SKM-1 treated with dmso at 0.1 percent for 144 hours (cell line): ENCODE measurements around the gene SYT1.

Experiments
- DNase-seq: peaks from one replicate; lab custom pipeline; 2025; ENCODE audit not compliant: unreplicated experiment; lab: John Stamatoyannopoulos, UW

The SYT1 gene

GRCh38 chr12:78891646-78892353 is 27.2 kb downstream of the SYT1 start:
- DNase-seq: no peak

- no peak for DNase-seq
Measured at GRCh38 chr12:78898416-78898815, 33.8 kb downstream of the SYT1 start.

- DNase-seq: no peak
Measured at GRCh38 chr12:78914859-78915331, 50.3 kb downstream of the SYT1 start.

DNA sequence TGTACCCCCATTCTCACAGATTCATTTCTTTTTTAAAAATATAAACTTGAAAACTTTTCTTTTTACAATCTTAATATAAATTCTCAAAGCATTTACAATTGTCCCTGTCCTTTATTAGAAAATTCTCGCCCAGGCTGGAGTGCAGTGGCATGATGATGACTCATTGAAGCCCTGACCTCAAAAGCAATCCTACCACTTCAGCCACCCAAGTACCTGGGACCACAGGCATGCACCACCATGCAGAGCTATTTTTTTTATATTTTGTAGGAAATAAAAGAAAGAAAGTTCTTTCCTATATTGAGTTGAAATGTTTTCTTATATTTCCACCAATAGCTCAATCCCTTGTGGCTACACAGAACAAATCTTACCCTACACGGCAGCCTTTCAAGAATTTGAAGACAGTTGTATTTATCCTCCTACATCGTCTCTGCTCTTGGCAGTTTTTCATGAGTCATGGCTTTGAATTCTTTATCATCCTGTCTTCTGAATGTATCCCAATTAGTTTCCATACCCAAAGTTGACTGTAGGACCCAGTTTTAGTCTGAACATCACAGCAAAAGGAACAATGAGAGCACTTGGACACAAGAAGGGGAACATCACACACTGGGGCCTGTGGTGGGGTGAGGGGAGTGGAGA is 52.4 kb downstream of the SYT1 start:
- no peak for DNase-seq

GRCh38 chr12:78917513-78917912 is 52.9 kb downstream of the SYT1 start:
- no peak for DNase-seq

- DNase-seq: no peak
Measured at GRCh38 chr12:78918268-78918667, 53.7 kb downstream of the SYT1 start.

DNA sequence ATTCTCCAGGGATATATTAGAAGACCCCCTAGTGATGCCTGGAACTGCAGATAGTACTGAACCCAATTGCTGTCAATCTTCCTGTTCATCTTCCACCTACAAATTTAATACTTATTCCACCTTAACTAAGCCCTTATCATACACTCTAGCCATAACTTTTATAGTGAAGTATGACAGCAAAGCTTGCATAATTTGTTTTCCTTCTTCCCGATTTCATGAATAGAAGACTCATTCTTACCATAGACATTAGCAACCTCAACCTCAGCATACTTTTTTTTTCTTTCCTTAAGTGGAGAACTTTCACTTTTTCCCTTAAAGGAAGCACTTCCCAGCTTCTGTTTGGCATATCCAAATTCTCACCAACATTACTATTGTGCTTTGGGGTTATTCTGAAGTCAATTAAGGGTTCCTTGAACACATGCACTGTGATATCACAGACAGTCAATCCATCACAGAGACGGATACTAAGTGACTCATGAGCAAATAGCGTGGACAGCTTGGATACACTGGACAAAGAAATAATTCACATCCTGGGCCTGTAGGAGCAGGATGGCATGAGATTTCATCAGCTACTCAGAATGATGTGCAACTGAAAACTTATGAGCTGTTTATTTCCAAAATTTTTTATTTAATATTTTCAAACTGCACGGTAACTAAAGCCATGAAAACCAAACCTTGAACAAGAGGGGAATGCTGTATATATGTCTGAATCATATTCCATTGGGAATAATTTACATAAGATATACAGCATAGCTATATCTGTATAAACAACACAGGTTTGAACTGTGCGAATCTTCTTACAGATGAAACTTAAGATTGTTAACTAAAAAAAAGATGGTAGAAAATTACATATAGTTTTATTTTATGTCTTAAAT is 63.9 kb downstream of the SYT1 start:
- no peak for DNase-seq

DNA sequence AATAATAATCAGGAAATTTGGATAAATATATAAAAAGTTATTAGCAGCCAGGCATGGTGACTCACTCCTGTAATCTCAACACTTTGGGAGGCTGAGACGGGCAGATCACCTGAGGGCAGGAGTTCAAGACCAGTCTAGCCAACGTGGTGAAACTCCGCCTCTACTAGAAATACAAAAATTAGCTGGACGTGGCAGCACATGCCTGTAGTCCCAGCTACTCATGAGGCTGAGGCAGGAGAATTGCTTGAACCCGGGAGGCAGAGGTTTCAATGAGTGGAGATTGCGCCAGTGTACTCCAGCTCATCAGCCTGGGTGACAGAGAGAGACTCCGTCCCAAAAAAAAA is 64.5 kb downstream of the SYT1 start:
- no peak for DNase-seq

DNA sequence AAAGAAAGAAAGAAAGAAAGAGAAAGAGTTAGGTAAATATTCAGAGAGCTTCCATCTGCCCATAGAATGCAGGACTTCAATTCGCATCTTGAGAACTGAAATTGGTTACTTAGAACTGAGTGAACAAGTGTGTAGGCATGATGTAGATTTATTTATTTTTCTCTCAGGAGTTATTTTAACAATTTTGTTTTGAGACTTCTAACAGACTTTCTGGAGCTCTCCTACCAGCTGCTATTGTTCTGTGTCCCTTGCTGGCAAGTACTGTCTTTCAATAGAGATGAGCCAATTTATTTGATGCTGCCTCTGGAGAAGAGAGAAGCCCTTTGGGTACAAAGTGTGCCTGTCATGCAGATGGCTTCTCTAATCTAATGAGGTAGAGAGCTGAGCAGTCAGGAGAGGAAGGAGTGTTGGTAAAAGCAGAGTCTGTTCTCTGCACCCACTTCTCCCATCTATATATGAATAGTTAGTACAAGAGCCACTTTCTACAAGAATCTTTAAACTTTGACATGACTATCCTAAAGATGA is 67.0 kb downstream of the SYT1 start:
- no peak for DNase-seq

DNA sequence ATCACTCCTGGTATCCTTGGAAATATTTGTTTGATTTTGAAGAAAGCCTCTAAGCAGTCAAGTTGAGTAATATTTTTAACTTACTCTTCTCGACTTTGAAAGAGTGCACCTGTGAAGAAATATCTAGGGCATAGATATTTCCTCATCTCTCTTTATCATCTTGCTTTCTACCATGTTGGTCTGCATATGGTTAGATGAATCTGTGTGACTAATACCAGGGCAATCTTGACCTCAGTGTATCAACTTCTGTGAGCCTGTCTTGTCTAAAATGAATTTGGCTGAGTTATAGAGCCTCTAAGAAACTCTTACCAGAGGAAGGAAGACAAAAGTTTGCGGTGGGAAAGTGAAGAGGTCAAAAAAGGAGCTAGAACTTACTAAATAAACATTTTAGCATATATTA is 68.4 kb downstream of the SYT1 start:
- no peak for DNase-seq

DNA sequence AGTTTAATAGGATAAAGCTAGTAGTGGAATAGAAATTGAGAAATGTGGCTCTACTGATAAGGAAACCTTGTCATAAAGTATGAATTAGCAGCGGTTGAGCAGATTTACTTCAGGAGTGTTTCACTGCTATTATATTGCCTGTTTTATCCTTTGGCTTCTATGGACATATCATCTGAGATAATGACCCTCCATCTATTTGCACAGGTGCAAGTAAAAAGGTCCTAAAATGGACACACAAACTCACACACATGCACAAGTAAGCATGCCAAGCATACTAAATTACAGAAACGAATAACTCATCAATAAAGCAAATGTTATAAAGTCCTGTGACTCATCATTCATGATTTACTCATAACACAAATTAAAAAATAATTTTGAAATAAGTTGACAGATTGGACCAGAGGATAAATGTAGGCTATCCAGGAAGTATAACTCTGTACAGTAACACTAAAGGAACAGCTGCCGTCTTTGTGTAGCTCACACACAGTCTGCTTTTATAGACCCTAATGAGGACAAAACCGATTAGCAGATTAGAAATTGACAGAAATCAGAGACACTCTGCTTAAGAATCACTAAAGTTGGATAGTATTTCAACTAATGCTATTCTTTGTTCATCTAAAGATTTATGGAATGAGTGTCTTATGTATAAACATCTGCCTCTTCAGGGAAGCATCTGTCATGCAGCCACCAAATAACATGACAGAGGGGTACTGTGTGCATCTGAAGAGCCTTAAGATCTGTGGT is 73.9 kb downstream of the SYT1 start:
- DNase-seq: no peak

- DNase-seq: no peak
Measured at GRCh38 chr12:78949532-78949931, 85.0 kb downstream of the SYT1 start.

GRCh38 chr12:78951803-78952551 is 87.4 kb downstream of the SYT1 start:
- DNase-seq: no peak

DNA sequence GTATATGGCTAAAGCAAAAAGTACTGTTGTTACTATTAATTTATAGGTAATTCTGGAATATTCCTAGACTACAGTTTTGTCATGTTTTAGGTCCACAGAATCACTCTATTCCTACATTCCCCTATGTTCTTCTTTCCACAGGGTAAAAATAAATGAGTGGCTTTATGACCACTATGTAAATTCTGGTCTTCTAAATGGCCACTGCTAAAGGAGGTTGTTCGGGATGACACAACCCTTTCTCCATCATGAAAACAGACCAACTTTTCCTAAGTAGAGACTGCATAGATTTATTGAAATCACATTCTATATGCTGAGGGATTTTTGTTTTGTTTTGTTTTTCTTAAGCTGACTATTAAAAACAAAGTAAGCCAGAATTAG is 88.0 kb downstream of the SYT1 start:
- DNase-seq: no peak

- no peak for DNase-seq
Measured at GRCh38 chr12:78958941-78959340, 94.4 kb downstream of the SYT1 start.

GRCh38 chr12:78959556-78959955 is 95.0 kb downstream of the SYT1 start:
- DNase-seq: no peak

DNA sequence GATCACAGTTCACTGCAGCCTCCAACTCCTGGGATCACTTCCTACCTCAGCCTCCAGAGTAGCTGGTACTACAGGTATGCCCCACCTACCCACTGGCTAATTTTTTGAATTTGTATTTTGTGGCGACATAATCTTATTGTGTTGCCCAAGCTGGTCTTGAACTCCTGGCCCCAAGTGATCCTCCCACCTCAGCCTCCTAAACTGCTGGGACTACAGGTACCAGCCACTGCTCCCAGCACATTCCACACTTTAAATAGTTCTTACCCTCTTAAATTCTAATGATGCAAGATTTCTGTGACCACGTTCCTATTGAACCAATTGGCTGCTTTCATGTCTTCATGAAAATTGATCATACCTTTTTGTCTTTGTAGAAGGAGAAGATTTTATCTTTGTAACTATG is 96.6 kb downstream of the SYT1 start:
- DNase-seq: no peak

GRCh38 chr12:78963439-78964227 is 99.1 kb downstream of the SYT1 start:
- DNase-seq: no peak

DNA sequence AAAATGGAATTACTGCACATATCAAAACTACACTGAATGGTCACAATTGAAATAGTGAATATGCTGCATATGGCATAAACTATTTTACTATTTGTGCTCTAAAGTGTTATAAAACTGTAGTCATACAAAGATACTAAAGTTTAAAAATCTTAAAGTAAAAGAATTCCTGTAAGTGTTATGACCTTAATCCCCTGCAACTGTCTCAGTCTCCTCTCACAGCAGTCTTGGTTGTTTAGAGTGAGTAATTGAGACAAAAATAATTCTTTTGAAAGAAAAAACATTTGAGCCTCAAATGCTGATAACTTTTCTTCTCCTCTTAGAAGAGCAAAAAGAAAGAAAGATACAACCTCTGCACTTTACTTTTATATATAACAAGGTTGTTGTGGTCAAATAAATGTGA is 99.9 kb downstream of the SYT1 start:
- DNase-seq: no peak

- no peak for DNase-seq
Measured at GRCh38 chr12:78966062-78966461, 101.5 kb downstream of the SYT1 start.
